ENCODE measurements around the gene IQCF2. TPM values are rescaled to one million over a fixed set of nuclear protein-coding genes. Genes with fewer than 3 reads are reported as not detected.

Gene IQCF2
- polyA plus RNA-seq (2013, experiment 1 of 2), result not detected
- polyA plus RNA-seq (2013, experiment 2 of 2), result not detected

DNA sequence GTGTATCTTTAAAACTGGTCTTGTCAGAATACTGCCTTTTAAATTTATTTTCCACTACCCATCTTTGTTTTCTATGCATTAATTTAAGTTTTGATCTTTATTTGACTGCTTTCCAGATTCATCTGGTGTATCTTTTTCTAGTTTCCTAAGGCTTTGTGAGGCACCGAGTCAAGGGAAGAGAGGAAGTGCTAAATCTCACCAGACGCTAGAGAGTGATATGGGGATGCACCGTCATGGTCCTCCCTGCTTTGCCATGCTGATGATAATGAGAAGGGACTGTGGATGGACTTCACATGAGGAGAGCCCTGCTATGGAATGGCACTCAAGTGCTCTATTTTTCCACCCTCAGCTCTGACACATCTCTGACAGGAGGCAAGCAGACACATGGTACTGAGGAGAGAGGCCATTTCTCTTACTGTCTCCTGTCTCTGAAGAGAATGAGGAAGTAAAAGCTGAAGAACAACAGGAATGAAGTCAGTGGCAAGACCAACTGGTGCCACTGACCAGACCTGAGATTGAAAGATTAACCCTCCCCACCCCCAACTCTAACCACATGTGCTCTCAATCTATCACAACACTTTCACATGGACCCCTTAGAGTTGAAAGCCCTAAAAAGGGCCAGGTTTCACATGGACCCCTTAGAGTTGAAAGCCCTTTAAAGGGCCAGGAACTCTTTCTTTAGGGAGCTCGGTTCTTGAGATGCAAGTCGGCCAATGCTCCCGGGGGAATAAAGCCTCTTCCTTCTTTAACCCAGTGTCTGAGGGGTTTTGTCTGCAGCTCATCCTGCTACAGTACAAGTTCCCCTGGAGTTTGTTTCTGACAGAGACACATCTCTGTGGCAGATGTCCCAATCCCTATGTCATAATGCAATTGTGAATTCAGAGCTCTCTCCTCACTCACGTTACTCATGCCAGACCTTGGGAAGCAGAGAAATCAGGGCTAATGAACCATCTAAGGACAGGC, at the start of gene IQCF2:
IQCF2 (plus strand) TSS at position 913 of the 963 bp plus-strand sequence. CDS start 52 bp downstream, outside the sequence.
- WGBS (ENCODE audit: extremely low coverage, insufficient coverage, low lambda C conversion rate), result no CpG with 5 or more reads among the region's 7 CpGs
- H3K27me3 ChIP-seq (ENCODE audit: insufficient read depth, low read length, poor library complexity), result no peaks in the 10 kb centered on the region
- no peaks in the 10 kb centered on the region for H3K79me2 ChIP-seq (ENCODE audit: control insufficient read depth, insufficient read depth, low read length)
- H3K4me3 ChIP-seq (ENCODE audit: low read length), result no peak within 1 kb of the TSS
- no peak within 1 kb of the TSS for H4K8ac ChIP-seq (ENCODE audit: low read depth, low read length)
- H4K5ac ChIP-seq (ENCODE audit: low read length), result no peak within 1 kb of the TSS
- no peak within 1 kb of the TSS for H3K4ac ChIP-seq (ENCODE audit: low read depth, low read length)
- no peak within 1 kb of the TSS for H3K9ac ChIP-seq (ENCODE audit: low read length)
- H2AK5ac ChIP-seq (ENCODE audit: low read length), result no peak within 1 kb of the TSS
- no peak for DNase-seq
- no peak within 1 kb of the TSS for H2BK5ac ChIP-seq (ENCODE audit: low read length)
- no peaks in the 10 kb centered on the region for H3K79me1 ChIP-seq (ENCODE audit: low read length)
- no peak within 1 kb of the TSS for H3K56ac ChIP-seq (ENCODE audit: low read length)
- H3K4me2 ChIP-seq (ENCODE audit: low read length), result no peak within 1 kb of the TSS
- no peak within 1 kb of the TSS for H3K23ac ChIP-seq (ENCODE audit: low read length)
- no peaks in the 10 kb centered on the region for H3K36me3 ChIP-seq (ENCODE audit: control insufficient read depth, insufficient read depth, low read length)
- no peak within 1 kb of the TSS for H2BK15ac ChIP-seq (replicated peaks; ENCODE audit: low read depth)
- no peak within 1 kb of the TSS for H3K27ac ChIP-seq (ENCODE audit: low read depth, low read length)
- H3K4me1 ChIP-seq (ENCODE audit: control insufficient read depth, low read depth, low read length), result no peaks in the 10 kb centered on the region
- no peak within 1 kb of the TSS for H3K18ac ChIP-seq (ENCODE audit: low read length)
- H2BK120ac ChIP-seq (ENCODE audit: low read depth, low read length), result no peak within 1 kb of the TSS

DNA sequence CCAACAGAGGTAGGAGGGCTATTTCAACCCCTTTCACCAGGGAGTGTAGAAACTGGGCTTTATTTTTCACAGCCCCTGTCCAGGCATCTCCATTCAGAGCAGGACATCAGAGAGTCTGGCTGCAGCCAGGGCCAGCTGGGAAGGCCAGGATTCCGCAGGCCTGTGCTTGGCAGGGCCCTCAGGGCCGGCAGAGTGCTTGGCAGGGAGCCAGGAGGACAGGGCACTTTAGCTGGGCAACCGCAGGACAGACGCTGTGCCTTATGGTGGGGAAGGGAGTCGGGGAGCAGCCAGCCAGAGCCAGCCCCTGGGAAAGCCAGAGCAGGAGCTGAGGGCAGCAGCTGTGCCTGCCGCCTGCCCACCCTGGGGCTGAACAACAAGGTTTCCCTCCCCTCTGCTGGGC, 47.9 kb upstream of the IQCF2 start:
- Histone ChIP-seq H3K27me3 (ENCODE audit: insufficient read depth, low read length, poor library complexity) (no peaks in the 10 kb centered on the region), H3K4me3 (ENCODE audit: low read length) (no peak overlapping the region), H3K23ac (ENCODE audit: low read length) (no peak overlapping the region), H3K79me2 (ENCODE audit: control insufficient read depth, insufficient read depth, low read length) (no peaks in the 10 kb centered on the region), H4K5ac (ENCODE audit: low read length) (no peak overlapping the region), H4K8ac (ENCODE audit: low read depth, low read length) (no peak overlapping the region), H3K36me3 (ENCODE audit: control insufficient read depth, insufficient read depth, low read length) (no peaks in the 10 kb centered on the region), H3K9ac (ENCODE audit: low read length) (no peak overlapping the region), H2BK120ac (ENCODE audit: low read depth, low read length) (no peak overlapping the region), H3K4ac (ENCODE audit: low read depth, low read length) (no peak overlapping the region), H3K56ac (ENCODE audit: low read length) (no peak overlapping the region), H3K79me1 (ENCODE audit: low read length) (no peaks in the 10 kb centered on the region), H3K4me2 (ENCODE audit: low read length) (no peak overlapping the region), H2BK15ac (replicated peaks; ENCODE audit: low read depth) (no peak overlapping the region), H2BK5ac (ENCODE audit: low read length) (no peak overlapping the region), H3K27ac (ENCODE audit: low read depth, low read length) (no peak overlapping the region), H3K4me1 (ENCODE audit: control insufficient read depth, low read depth, low read length) (no peaks in the 10 kb centered on the region), H3K18ac (ENCODE audit: low read length) (no peak overlapping the region), H2AK5ac (ENCODE audit: low read length) (no peak overlapping the region)
- no peak for DNase-seq
- no CpG with 5 or more reads among the region's 6 CpGs for WGBS (ENCODE audit: extremely low coverage, insufficient coverage, low lambda C conversion rate)

DNA sequence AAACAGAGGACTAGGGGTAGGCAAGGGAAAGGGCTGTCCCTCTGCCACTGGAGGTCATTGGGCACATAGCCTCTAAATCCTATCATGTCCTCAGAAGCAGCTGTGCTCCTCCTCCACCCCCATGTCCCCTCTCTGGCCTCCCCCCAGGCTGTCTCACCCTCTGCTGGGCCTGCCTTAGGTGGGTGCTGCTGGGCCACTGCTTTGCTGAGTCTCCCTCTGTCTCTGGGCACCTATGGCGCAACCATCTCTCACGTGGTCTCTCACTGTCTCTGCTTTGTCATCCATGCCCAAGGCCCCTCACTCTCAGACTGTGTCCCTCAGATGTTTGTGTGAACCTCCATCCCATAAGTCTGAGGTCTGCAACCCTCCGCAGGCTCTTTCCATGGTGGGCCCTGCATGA, 47.4 kb upstream of the IQCF2 start:
- Histone ChIP-seq H2BK120ac (ENCODE audit: low read depth, low read length) (no peak overlapping the region), H3K27me3 (ENCODE audit: insufficient read depth, low read length, poor library complexity) (no peaks in the 10 kb centered on the region), H3K4me3 (ENCODE audit: low read length) (no peak overlapping the region), H3K18ac (ENCODE audit: low read length) (no peak overlapping the region), H3K79me2 (ENCODE audit: control insufficient read depth, insufficient read depth, low read length) (no peaks in the 10 kb centered on the region), H3K23ac (ENCODE audit: low read length) (no peak overlapping the region), H3K4me1 (ENCODE audit: control insufficient read depth, low read depth, low read length) (no peaks in the 10 kb centered on the region), H3K4me2 (ENCODE audit: low read length) (no peak overlapping the region), H3K56ac (ENCODE audit: low read length) (no peak overlapping the region), H4K5ac (ENCODE audit: low read length) (no peak overlapping the region), H2AK5ac (ENCODE audit: low read length) (no peak overlapping the region), H2BK5ac (ENCODE audit: low read length) (no peak overlapping the region), H3K9ac (ENCODE audit: low read length) (no peak overlapping the region), H3K79me1 (ENCODE audit: low read length) (no peaks in the 10 kb centered on the region), H3K4ac (ENCODE audit: low read depth, low read length) (no peak overlapping the region), H4K8ac (ENCODE audit: low read depth, low read length) (no peak overlapping the region), H3K27ac (ENCODE audit: low read depth, low read length) (no peak overlapping the region), H2BK15ac (replicated peaks; ENCODE audit: low read depth) (no peak overlapping the region), H3K36me3 (ENCODE audit: control insufficient read depth, insufficient read depth, low read length) (no peaks in the 10 kb centered on the region)
- no peak for DNase-seq
- no CpG with 5 or more reads among the region's 3 CpGs for WGBS (ENCODE audit: extremely low coverage, insufficient coverage, low lambda C conversion rate)

DNA sequence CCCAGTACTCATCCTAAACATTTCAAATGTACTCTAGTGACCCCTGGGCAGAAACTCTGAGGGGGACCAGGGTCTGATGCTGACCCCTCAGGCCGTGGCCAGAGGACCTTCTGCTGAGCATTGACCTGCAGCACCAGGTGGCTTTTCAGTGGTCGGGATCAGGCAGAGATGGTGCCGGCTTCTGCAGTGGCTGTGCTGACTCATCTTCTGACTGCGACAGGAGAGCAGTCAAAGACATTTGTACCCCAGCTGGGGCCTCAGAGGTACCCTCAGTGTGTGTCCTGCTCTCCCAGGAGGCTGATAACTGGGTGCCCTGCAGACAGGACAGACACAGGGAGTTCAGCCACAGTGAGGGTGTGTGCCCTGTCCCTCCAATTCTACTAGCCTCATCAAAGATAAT, 45.8 kb upstream of the IQCF2 start:
- no peak for DNase-seq
- H4K5ac ChIP-seq (ENCODE audit: low read length), result no peak overlapping the region
- no peaks in the 10 kb centered on the region for H3K79me2 ChIP-seq (ENCODE audit: control insufficient read depth, insufficient read depth, low read length)
- no peak overlapping the region for H3K4me2 ChIP-seq (ENCODE audit: low read length)
- H2BK120ac ChIP-seq (ENCODE audit: low read depth, low read length), result no peak overlapping the region
- H2BK5ac ChIP-seq (ENCODE audit: low read length), result no peak overlapping the region
- H3K79me1 ChIP-seq (ENCODE audit: low read length), result no peaks in the 10 kb centered on the region
- no peak overlapping the region for H3K9ac ChIP-seq (ENCODE audit: low read length)
- H3K4me3 ChIP-seq (ENCODE audit: low read length), result no peak overlapping the region
- H3K18ac ChIP-seq (ENCODE audit: low read length), result no peak overlapping the region
- no peaks in the 10 kb centered on the region for H3K27me3 ChIP-seq (ENCODE audit: insufficient read depth, low read length, poor library complexity)
- H3K23ac ChIP-seq (ENCODE audit: low read length), result no peak overlapping the region
- H4K8ac ChIP-seq (ENCODE audit: low read depth, low read length), result no peak overlapping the region
- no peak overlapping the region for H3K4ac ChIP-seq (ENCODE audit: low read depth, low read length)
- no CpG with 5 or more reads among the region's 4 CpGs for WGBS (ENCODE audit: extremely low coverage, insufficient coverage, low lambda C conversion rate)
- H3K56ac ChIP-seq (ENCODE audit: low read length), result peak overlapping the region; percentile 36
- H2AK5ac ChIP-seq (ENCODE audit: low read length), result no peak overlapping the region
- H3K36me3 ChIP-seq (ENCODE audit: control insufficient read depth, insufficient read depth, low read length), result no peaks in the 10 kb centered on the region
- no peak overlapping the region for H3K27ac ChIP-seq (ENCODE audit: low read depth, low read length)
- H3K4me1 ChIP-seq (ENCODE audit: control insufficient read depth, low read depth, low read length), result no peaks in the 10 kb centered on the region
- H2BK15ac ChIP-seq (replicated peaks; ENCODE audit: low read depth), result no peak overlapping the region

DNA sequence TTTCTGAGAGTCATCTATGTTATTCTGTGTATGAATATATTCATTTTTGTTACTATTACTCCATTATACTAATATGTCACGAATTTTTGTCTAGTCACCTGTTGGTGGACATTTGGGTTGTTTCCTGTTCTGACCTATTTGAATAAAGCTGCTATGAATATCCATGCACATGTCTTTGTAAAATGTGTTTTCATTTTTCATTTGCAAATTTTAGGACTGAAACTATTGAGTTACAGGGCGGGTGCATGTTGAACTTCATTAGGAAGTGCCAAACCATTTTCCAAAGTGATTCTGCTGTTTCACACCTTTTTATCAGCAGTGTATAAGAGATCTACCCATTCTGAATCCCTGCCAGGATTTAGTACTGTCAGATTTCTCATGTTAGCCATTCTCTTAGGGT, 44.7 kb upstream of the IQCF2 start:
- Histone ChIP-seq H3K27ac (ENCODE audit: low read depth, low read length) (no peak overlapping the region), H3K23ac (ENCODE audit: low read length) (no peak overlapping the region), H3K4ac (ENCODE audit: low read depth, low read length) (no peak overlapping the region), H3K4me3 (ENCODE audit: low read length) (no peak overlapping the region), H3K4me1 (ENCODE audit: control insufficient read depth, low read depth, low read length) (no peaks in the 10 kb centered on the region), H3K9ac (ENCODE audit: low read length) (no peak overlapping the region), H2BK120ac (ENCODE audit: low read depth, low read length) (no peak overlapping the region), H3K4me2 (ENCODE audit: low read length) (no peak overlapping the region), H4K5ac (ENCODE audit: low read length) (no peak overlapping the region), H3K79me1 (ENCODE audit: low read length) (no peaks in the 10 kb centered on the region), H3K56ac (ENCODE audit: low read length) (no peak overlapping the region), H2AK5ac (ENCODE audit: low read length) (no peak overlapping the region), H4K8ac (ENCODE audit: low read depth, low read length) (no peak overlapping the region), H2BK15ac (replicated peaks; ENCODE audit: low read depth) (no peak overlapping the region), H3K27me3 (ENCODE audit: insufficient read depth, low read length, poor library complexity) (no peaks in the 10 kb centered on the region), H2BK5ac (ENCODE audit: low read length) (no peak overlapping the region), H3K79me2 (ENCODE audit: control insufficient read depth, insufficient read depth, low read length) (no peaks in the 10 kb centered on the region), H3K36me3 (ENCODE audit: control insufficient read depth, insufficient read depth, low read length) (no peaks in the 10 kb centered on the region), H3K18ac (ENCODE audit: low read length) (no peak overlapping the region)
- no peak for DNase-seq
- no CpG with 5 or more reads among the region's 2 CpGs for WGBS (ENCODE audit: extremely low coverage, insufficient coverage, low lambda C conversion rate)

Measured in mesendoderm (in vitro differentiated cells).